ENCODE measurements around the gene POLR1F.

Gene POLR1F

DNA sequence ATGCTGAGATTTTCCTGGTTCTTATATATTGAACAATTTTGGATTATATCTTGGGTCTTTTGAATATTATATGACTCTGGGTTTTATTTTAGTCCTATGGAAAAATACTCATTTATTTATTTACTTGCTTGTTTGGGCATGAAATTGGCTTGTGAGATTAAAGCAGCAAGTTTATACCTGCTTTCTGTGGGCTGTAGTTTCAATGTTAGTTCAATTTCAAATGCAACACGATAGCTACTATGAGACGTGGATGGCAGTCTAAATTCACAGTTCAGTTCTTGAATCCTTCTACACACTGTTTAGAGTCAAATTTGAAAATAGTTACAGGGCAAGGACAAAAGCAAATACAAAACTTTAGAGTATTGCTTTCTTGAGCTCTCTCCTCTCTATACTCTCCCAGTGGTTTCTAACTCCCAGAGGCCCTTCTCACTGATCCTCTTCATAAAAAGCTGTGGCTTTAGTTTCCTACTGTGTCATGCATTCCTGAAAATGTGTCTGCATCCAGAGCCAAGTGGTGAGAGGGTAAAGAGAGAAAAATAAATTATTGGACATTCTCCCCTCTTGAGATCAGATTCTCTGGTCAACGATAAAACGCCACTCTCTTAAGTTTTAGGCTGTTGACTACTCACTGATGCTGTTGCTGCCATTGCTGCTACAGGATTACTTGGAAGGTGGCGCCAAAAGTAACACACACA is 34.4 kb downstream of the POLR1F start:
- no peak for DNase-seq

DNA sequence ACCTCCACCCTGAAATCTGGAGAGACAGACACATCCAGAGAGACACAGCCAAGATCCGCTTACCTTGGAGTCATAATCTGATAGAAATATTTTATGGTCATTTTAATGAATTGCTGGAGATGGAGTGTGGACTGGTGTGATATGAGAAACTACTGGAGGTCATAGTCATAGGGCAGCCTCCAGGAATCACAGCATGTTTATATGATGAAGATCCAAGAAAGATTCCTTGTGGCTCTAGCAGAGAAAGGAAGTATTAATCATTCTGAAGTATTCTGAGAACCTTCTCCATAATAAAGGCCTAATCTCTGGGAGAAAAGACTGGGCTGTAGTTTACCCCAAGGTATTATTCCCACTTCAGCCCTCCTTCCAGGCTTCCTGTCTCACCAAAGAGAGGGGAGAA is 38.0 kb downstream of the POLR1F start:
- DNase-seq, result no peak

DNA sequence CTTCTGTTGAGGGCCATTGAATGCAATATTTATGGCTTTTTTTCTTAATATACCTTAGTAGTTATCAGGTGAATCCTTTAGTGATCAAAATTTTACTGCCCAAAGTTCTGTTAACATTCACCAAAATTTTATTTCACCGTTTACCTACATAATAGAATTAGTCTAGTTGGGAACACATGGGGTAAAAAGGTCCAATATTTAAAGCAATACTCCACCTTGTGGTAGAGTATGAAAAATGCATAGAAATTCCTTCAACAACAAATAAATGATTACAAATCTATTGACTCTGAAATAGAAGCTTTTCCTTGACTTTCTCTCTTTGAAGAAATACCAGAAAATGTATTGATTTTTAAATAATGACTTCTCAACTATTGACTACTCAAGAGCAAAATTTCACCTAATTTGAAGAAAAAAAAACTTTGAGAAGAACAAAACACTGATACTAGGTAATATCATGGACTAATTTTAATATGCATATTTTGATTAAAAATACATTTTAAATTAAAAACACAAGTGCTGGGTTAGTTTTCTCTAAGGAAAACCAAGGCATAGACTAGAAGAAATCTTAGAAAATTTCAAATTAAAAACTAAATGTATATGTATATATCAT is 43.3 kb downstream of the POLR1F start:
- DNase-seq, result peak; percentile 20

DNA sequence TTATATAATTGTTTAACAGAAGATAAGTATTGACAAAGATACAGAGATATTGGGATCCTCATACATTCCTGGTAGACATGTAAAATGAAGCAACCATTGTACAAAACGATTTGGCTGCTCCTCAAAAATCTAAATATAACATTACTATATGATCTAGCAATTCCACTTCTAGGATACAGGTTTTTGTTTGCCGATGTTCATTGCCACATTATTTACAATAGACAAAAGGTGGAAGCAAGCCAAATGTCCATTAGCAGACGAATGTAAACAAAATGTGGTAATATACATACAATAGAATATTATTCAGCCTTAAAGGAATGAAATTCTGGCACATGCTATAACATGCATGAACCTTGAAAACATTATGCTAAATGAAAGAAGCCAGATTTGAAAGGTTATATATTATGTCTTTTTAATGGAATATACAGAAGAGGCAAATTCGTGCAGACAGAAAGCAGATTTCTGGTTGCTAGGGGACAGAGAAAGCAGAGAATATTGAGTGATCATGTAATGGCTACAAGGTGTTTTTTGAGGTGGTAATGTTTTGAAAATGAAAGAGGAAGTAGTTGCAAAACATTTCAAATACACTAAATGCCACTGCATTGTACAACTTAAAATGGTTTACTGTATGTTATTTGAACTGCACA is 44.9 kb downstream of the POLR1F start:
- peak; percentile 50 for DNase-seq

DNA sequence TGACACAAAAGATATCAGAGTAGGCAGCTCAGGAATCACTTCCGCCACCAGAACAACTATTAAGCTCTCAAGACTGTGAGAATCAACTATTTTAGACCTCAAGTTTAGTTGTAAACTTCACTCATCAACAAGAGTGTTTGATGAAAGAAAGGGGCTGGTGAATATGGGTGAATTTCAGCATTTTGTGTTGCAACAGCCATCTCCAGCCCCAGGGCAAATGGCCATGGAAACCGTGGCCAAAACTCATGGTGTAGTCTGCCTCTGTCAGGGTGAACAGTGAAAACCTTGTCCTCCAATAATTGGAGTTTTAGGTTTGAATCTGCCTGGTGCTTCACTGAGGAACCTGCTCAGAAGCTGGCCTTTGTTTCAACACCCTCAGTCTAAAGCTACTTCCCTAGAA is 60.0 kb downstream of the POLR1F start:
- no peak for DNase-seq
